Activated T-cell treated with anti-CD3 and anti-CD28 coated beads for 4 hours (primary cell): ENCODE data around the gene ACTN1.
"Not testable (repeated sequence)": the region's sequence is repeated elsewhere in the genome, so short reads cannot be mapped to it uniquely, and the experiment has no call there.

Source experiments
- DNase-seq: peaks from one replicate; pipeline ENCODE4 v3.0.0-alpha.2; 2020

ACTN1 gene

DNA sequence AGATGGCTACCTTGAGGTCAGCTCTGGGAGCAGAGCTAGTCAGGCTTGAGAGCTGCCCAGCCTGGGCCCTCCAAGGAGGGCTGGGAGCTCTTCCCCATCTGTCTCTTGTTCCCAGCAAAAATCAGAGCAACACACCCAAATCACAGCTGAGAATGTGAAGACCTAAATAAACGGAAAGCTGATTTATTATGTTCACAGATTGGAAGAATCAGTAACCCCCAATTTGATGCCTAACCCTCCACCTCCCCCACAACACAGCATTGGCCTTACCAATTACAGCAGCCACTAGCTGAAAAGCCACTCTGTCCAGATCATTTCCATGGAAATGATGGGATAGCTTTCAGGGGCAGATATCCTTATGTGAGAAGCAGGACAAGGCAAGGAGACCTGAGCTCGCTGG lies 7.1 kb upstream of the ACTN1 start:
- no peak for DNase-seq

DNA sequence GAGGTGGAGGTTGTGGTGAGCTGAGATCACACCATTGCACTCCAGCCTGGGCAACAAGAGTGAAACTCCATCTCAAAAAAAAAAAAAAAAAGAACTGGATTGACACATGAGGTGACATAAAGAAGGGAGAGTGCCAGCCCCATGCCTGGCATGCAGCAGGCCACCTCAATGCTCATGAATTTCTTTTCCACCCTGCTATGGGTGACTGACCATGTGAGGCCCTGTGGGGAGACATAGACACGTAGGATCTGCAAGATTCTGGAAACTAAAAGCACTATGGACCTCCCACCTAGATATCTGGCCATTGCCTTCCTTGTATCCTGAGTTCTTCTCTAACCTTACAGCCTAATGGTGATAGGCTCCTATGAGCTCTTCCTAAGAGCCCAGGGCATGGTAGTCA lies 5.6 kb upstream of the ACTN1 start:
- no peak for DNase-seq

- DNase-seq: no peak
These were observed 4.1 kb upstream of the ACTN1 start for GRCh38 chr14:68983191-68983590.

- DNase-seq: no peak
These were observed 3.5 kb upstream of the ACTN1 start for GRCh38 chr14:68982581-68982980.

GRCh38 chr14:68981539-68981976 lies 2.5 kb upstream of the ACTN1 start:
- DNase-seq: no peak

DNA sequence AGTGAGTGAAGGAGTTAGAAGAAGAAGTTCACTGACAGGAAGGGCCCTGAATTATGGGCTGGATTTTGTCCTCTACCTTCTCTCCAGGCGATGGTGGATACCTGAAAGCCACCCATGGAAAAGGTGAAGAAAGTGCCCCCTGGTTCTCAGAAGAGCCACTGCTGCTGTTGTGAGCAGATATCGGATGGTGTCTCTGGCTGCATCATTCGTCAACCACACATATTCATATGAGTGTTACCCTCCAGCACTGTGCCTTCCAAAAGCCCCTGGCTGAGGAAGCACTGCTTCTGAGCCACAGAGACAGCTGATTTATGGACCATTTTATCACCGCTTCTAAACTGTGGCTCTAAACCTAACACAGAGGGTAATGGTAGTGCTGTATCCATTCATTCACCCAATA lies 2.0 kb upstream of the ACTN1 start:
- no peak for DNase-seq

DNA sequence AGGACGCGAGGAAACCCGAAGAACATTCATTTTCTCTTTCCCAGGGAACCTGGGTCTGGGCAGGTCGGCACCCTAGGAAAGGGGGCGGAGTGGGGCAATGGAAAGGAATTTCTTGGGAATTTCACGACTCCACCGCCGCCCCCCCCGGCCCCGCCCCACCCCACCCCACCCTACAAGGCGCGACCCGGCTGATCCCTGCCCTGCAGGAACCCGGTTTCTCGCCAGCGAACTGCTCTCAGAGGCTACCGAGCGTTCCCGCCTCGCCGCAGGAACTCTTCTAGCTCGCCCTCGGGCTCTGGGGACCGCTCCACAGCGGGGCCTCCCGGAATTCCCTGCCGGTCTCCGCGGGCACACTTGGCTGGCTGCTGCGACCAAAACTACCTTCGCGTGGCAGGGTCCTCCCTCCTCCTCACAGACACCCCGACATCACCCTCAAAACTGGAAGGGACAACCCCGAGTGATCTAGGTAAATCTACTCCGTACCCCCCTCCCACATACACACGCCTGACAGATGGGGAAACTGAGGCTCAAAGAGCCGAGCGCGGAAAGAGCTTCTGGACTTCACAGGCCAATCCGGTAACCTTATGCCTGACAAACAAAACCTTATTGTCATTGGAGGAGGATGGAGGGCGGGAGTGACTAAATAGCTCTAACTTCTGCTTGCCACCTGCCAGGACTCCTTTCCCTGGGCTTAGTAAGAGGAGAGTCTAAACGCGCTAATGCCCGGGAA lies 785 bp upstream of the ACTN1 start:
- DNase-seq: no peak

- no peak for DNase-seq
These were observed 760 bp downstream of the ACTN1 start for GRCh38 chr14:68978172-68978911.

- DNase-seq: no peak
These were observed 1.4 kb downstream of the ACTN1 start for GRCh38 chr14:68977718-68978171.

- DNase-seq: no peak
These were observed 1.9 kb downstream of the ACTN1 start for GRCh38 chr14:68977180-68977717.

- DNase-seq: no peak
These were observed 2.7 kb downstream of the ACTN1 start for GRCh38 chr14:68976160-68977067.

DNA sequence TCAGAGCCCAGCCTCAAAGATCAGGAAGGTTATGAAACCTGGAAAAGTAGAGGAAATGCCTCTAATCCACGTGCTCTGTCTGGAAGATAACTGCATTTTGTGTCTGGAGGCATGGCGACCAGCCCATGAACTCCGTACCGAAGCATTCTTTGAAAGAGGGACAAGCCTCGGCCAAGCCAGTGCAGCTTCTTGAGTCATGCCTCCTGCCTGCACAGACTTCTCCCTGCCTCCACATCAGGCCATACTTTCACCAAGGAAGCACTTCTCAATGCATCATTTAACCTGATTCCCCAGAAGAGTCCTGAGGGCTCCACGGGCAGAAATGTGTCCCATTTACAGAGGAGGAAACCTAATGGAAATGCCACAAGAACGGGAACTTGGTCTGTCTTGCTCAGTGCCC lies 3.4 kb downstream of the ACTN1 start:
- no peak for DNase-seq

DNA sequence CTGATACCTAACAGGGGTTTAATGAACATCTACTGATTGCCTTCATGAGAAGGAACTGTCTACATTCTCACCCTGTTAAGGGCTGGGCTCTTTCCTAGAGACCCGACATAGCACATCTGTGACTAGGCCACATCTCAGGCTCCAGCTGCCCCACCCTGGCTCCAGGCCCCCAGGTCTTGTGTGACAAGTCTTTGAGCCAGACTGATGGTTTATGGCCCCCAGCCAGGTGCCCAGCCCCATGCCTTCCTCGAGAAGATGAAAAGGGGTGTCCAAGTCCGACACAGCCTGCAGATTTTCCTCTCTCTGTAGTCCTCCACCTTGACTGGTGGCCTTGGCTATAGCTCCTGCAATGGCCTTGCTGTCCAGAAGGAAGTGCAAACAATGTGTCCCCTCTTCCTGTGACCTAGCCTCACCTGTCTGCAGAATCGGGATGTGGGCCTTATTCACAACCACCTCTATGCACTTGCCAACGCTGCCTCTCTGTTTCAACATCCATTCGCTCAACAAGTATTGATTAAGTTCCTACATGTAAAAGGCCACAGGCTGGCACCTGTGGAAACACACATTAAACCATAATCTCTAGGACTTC lies 4.2 kb downstream of the ACTN1 start:
- DNase-seq: no peak

DNA sequence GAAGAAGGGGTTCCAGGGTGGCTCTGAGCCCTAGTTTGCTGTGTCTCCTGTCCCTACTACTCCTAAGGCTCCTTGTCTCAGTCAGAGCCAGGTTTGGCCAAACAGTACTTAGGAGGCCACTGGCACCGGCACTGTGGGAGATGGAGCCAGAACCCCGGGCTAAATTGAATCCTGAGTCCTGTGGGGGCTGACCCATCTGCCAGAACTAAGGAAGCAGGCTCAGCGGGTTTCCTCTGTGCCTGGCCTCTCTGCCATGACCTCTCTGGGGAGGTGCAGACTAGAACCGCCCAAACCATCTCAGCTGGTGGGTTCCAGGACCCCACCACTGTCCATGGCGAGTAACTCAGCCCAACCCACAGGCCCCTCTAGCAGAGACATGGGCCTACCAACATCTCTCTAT lies 5.5 kb downstream of the ACTN1 start:
- DNase-seq: no peak

DNA sequence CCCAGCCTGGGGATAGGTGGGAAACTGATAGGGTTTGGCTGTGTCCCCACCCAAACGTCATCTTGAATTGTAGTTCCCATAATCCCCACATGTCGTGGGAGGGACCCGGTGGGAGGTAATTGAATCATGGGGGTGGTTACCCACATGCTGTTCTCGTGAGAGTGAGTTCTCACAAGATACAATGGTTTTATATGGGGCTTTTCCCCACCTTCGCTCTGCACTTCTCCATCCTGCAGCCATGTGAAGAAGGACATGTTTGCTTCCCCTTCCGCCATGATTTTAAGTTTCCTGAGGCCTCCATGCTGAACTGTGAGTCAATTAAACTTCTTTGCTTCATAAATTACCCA lies 5.9 kb downstream of the ACTN1 start:
- not testable (repeated sequence) for DNase-seq

DNA sequence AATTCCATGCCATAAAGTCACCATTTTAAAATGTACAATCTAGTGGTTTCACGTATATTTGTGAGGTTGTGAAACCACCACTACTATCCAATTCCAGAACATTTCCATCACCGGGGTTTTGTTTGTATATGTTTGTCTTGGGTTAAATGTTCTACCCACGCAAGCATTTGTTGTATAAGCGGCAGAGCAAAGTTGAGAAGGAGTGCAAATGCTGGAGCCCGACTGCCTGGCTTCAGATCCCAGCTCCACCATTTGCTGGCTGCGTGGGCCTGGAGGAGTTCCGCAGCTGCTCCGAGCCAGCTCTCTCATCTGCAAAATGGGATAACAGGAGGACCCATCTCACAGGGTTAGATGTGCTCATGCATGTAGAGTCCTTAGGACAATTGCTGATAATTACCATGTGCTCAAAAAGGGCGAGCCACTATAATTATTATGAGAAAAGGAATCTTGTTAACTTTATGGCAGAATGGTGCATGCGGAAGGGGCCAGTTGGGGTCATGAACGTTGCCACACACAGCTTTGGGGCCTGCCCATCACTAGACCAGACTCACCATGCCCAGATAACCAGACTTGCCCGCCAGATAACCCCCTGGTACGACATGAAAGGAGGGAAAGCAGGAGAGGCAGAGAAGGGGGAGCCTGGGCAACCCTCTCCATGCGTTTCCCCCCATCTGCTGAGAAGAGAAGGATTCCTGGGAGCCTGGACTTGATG lies 6.4 kb downstream of the ACTN1 start:
- DNase-seq: no peak

GRCh38 chr14:68971411-68972035 lies 7.6 kb downstream of the ACTN1 start:
- no peak for DNase-seq

- DNase-seq: no peak
These were observed 8.4 kb downstream of the ACTN1 start for GRCh38 chr14:68970736-68971135.

GRCh38 chr14:68970038-68970612 lies 9.0 kb downstream of the ACTN1 start:
- no peak for DNase-seq

- DNase-seq: no peak
These were observed 9.6 kb downstream of the ACTN1 start for GRCh38 chr14:68969278-68970033.
